ENCODE measurements around the gene AZU1.

Gene AZU1

DNA sequence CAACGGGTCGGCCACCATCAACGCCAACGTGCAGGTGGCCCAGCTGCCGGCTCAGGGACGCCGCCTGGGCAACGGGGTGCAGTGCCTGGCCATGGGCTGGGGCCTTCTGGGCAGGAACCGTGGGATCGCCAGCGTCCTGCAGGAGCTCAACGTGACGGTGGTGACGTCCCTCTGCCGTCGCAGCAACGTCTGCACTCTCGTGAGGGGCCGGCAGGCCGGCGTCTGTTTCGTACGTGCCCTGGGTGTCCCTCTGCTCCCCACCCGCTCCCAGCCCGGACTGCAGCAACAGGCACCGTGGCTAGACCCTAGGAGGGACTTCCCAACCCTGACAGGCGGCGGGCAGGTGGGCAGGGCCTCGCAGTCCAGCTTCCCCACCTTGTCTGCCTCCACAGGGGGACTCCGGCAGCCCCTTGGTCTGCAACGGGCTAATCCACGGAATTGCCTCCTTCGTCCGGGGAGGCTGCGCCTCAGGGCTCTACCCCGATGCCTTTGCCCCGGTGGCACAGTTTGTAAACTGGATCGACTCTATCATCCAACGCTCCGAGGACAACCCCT lies 28.0 kb downstream of the AZU1 start:
- DNase-seq = no peak

DNA sequence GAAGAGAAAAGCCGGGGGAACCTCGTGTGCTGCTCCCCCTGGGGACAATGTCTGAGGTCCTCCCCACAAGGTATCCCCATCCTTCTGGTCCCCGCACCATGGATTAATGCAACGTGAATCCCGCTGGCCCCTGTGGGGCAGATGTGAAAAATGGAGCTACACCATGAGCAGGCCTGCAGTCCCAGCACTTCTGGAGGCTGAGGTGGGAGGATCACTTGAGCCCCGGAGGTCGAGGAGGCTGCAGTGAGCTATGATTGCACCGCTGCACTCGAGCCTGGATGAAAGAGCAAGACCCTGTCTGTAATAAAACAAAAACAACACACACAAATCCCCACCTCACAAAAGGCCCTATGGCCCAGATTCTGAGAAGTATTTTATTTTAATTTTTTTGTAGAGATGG lies 30.6 kb downstream of the AZU1 start:
- DNase-seq = no peak

GRCh38 chr19:858868-859843 lies 31.5 kb downstream of the AZU1 start, which contains the start of gene CFD:
CFD (plus strand) TSS chr19:859664; CDS start chr19:859690, 26 bp downstream.
- DNase-seq = no peak

GRCh38 chr19:861141-861755 lies 33.6 kb downstream of the AZU1 start:
- no peak for DNase-seq

GRCh38 chr19:861756-862580 lies 34.3 kb downstream of the AZU1 start:
- DNase-seq = peak; percentile 67 to 68

GRCh38 chr19:862581-863314 lies 35.1 kb downstream of the AZU1 start:
- DNase-seq = peak; percentile 81 to 83

GRCh38 chr19:863315-863620 lies 35.6 kb downstream of the AZU1 start:
- no peak for DNase-seq

GRCh38 chr19:866769-867300 lies 39.2 kb downstream of the AZU1 start:
- no peak for DNase-seq

DNA sequence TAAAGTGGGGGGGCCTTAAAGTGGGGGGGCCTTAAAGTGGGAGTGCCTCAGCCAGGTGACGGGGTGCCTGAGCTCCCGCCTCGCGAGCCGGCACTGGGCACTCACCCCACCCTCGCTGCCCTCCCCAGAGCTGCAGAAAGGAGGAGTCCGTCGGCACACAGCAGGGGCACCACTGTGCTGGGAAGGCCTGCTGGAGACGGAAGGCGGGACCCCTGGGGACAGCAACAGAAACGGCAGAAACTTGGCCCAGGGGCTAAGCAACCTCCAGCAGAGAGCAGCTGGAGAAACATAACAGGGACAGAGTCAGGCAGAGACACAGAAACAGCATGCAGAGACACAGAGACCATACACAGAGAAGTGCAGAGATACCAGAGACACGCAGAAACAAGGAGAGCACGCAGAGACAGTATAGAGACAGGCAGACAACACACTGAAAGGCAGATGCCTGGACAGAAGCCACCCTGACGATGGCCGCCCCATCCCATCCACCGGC lies 39.7 kb downstream of the AZU1 start:
- no peak for DNase-seq

GRCh38 chr19:867855-868457 lies 40.3 kb downstream of the AZU1 start:
- no peak for DNase-seq

DNA sequence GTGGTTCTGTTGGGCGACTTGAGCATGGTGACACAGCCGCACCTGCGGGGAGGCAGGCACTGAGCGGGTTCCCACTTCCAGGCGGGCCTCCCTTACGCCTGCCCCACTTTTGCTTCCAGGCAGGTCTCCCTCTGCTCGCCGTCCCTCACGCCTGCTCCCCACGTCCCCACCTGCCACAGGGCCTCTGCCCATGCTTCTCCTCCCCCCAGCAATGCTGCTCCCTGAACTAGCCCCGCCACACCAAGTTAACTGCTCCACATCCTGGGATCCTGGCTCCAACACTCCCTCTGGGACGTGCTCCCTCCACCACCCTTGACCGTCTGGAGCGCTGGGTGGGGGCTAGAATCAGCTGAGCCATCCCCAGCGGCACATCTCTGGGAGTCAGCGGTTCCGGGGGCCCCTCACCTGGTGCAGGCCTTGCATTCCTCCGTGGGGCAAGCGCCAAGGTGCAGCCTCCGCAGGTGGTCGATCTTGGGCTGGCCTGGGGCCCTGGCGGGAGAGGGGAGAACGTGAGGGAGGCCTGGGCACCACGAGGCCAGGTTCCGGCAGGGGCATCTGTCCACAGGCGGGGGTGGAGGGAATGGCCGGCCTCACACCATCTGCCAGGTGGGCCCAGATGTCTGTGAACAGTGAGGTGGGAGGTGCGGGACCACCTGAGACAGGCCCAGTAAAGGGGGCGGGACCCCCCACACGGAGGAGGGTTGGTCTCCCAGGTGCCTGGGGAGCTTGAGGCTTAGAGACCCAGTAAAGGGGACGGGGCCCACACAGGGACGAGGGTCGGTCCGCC lies 41.0 kb downstream of the AZU1 start:
- DNase-seq = no peak

DNA sequence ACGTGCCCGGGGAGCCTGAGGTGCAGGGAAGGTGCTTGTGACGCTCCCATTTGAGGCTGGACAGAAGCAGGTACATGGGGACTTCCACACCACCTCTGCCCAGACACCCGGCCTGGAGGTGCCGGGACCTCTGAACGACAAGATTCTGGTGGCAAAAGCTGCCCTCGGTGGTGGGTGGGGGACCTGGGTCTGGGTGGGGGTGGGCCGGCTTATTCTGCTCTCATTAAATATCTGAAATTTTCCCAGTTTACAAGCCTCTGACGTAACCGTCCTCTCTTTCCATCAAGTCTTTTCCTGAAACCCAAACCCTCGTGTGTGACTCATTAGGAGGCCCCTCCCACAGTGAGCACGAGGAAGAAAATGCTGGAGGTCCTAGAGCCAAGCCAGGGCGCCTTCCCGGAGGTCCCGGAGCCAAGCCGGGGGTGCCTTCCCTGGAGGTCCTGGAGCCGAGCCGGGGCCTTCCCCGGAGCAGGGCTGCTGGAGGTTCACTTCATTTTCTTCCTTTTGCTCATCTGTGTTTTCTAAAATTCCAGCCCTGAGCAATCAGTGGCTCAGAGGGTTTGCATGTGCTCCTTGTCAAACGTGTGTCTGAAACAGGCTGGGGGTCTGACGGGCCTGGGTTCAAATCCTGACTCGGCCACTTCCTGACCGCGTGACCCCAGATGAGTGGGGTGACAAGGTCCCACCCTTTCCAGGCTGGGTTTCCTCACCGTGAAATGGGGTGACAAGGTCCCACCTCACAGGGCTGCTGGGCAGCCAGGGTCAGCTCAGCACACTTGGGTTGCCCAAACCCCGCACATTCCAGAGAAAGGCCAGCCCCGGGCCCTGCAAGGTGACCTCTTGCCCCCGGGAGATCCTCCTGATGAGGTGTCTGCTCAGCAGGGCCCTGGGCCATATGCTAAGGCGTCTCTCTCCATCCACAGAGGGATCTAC lies 41.9 kb downstream of the AZU1 start:
- DNase-seq = no peak

- DNase-seq = no peak
These were observed 42.7 kb downstream of the AZU1 start for GRCh38 chr19:870314-870713.

DNA sequence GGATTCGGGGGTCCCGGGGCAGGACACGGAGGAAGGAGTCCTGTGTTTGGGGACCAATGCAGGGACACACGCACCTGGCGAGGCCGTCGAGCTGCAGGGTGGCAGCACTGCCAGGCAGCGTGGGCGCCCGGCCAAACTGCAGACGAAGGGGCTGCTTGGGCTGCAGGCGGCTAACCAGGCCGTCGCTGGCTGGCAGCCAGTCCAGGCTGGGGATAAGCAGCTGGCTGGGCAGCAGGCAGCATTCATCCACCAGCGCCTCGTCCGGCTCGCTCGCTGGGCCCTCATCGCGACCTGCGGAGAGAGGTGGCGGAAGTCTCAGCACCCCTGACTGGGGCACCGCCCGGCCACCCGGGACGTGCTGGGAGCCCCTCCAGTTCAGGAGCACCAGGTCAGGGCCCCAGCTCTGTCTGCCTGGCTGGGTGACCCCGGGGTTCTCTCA lies 43.3 kb downstream of the AZU1 start:
- DNase-seq = no peak

- peak in 1 of 2 experiments; percentile 21 for DNase-seq
These were observed 44.0 kb downstream of the AZU1 start for GRCh38 chr19:871446-872265.

- peak; percentile 85 to 89 for DNase-seq
These were observed 44.8 kb downstream of the AZU1 start for GRCh38 chr19:872266-872951.

GRCh38 chr19:873084-873483 lies 45.4 kb downstream of the AZU1 start:
- DNase-seq = peak; percentile 71 to 76

GRCh38 chr19:873561-874041 lies 46.0 kb downstream of the AZU1 start:
- no peak for DNase-seq

All from activated CD4-positive, alpha-beta T cell treated with anti-CD3 and anti-CD28 coated beads, Interleukin-2, amount 50 U/mL, for 48 hours (primary cell).